Neural cell (in vitro differentiated cells): ENCODE data around the gene CUL4B. TPM values are rescaled to one million over a fixed set of nuclear protein-coding genes. Genes with fewer than 3 reads are reported as not detected.

Source experiments
- H2AFZ ChIP-seq: fragments of 200-600, 300-800 bp; sonication (generic), shearing (Covaris generic); 2 replicates; pipeline ENCODE4 v1.6.0; 2014; ENCODE audit warnings: low read depth, mild to moderate bottlenecking, antibody characterized with exemption, low read length, moderate library complexity
- H3F3A ChIP-seq: fragments of 200-600 bp; shearing (Covaris generic); 2 replicates; pipeline ENCODE4 v1.6.1; 2016; ENCODE audit warnings: mild to moderate bottlenecking, moderate library complexity, mixed read lengths, antibody characterized with exemption, low read length; ENCODE audit not compliant: insufficient read depth, poor library complexity, severe bottlenecking
- H3K27ac ChIP-seq: fragments of 200-600, 300-800 bp; sonication (generic), shearing (Covaris generic); 2 replicates; pipeline ENCODE4 v1.5.1; 2014; ENCODE audit warnings: mild to moderate bottlenecking, low read length, moderate library complexity
- H3K27me3 ChIP-seq: fragments of 300-800, 200-600 bp; sonication (generic), shearing (Covaris generic); 2 replicates; pipeline ENCODE4 v1.6.0; 2014; ENCODE audit warnings: mild to moderate bottlenecking, low read depth, low read length, moderate library complexity; ENCODE audit not compliant: insufficient read depth
- H3K36me3 ChIP-seq: fragments of 300-800, 200-600 bp; sonication (generic), shearing (Covaris generic); 2 replicates; pipeline ENCODE4 v1.5.1; 2014; ENCODE audit warnings: mild to moderate bottlenecking, antibody characterized with exemption, low read length, moderate library complexity; ENCODE audit not compliant: insufficient read depth
- H3K4me2 ChIP-seq: fragments of 300-800, 200-600 bp; sonication (generic), shearing (Covaris generic); 2 replicates; pipeline ENCODE4 v1.6.0; 2014; ENCODE audit warnings: mild to moderate bottlenecking, low read length
- H3K4me3 ChIP-seq: fragments of 300-800, 200-600 bp; sonication (generic), shearing (Covaris generic); 2 replicates; pipeline ENCODE4 v1.5.1; 2014; ENCODE audit warnings: mild to moderate bottlenecking, low read length, moderate library complexity
- H3K79me2 ChIP-seq: fragments of 200-600 bp; shearing (Covaris generic); replicated peaks from 2 replicates; pipeline ENCODE4 v1.6.0; 2014; ENCODE audit warnings: mild to moderate bottlenecking, low read length, moderate library complexity; ENCODE audit not compliant: insufficient read depth
- H3K9ac ChIP-seq: fragments of 300-800, 200-600 bp; sonication (generic), shearing (Covaris generic); 2 replicates; pipeline ENCODE4 v1.6.1; 2016; ENCODE audit warnings: mild to moderate bottlenecking, low read length, mixed read lengths
- H3K9me2 ChIP-seq: fragments of 200-600 bp; shearing (Covaris generic); 2 replicates; pipeline ENCODE4 v1.6.1; 2016; ENCODE audit warnings: mild to moderate bottlenecking, low read length, mixed read lengths; ENCODE audit not compliant: insufficient read depth
- H3K9me3 ChIP-seq: fragments of 200-600, 300-800 bp; sonication (generic), shearing (Covaris generic); 2 replicates; pipeline ENCODE4 v1.6.1; 2016; ENCODE audit warnings: mild to moderate bottlenecking, mixed run types, low read length, moderate library complexity, mixed read lengths
- H4K20me1 ChIP-seq: fragments of 200-600 bp; shearing (Covaris generic); 2 replicates; pipeline ENCODE4 v1.6.1; 2016; ENCODE audit warnings: mild to moderate bottlenecking, mixed run types; ENCODE audit not compliant: insufficient read depth
- CTCF ChIP-seq: fragments of 450-650 bp; IDR thresholded peaks from 2 replicates; pipeline ENCODE4 v1.5.1; 2014; ENCODE audit warnings: antibody characterized with exemption, mild to moderate bottlenecking, moderate library complexity; ENCODE audit not compliant: poor library complexity, severe bottlenecking
- EP300 ChIP-seq: fragments of 450-650 bp; conservative IDR thresholded peaks from 2 replicates; pipeline ENCODE4 v1.6.1; 2014; ENCODE audit warnings: antibody characterized with exemption, mild to moderate bottlenecking, moderate library complexity; ENCODE audit not compliant: poor library complexity, severe bottlenecking
- EZH2 ChIP-seq: fragments of 200-600, 300-800 bp; shearing (Covaris generic), sonication (generic); IDR thresholded peaks from 2 replicates; pipeline ENCODE4 v1.6.1; 2014; ENCODE audit warnings: antibody characterized with exemption, low read length, borderline replicate concordance, mild to moderate bottlenecking; ENCODE audit not compliant: insufficient read depth, poor library complexity, severe bottlenecking
- MXI1 ChIP-seq: fragments of 450-650 bp; conservative IDR thresholded peaks from 2 replicates; pipeline ENCODE4 v1.6.1; 2014; ENCODE audit warnings: antibody characterized with exemption, mild to moderate bottlenecking; ENCODE audit not compliant: poor library complexity, severe bottlenecking
- POLR2AphosphoS5 ChIP-seq: IDR thresholded peaks from 2 replicates; pipeline ENCODE4 v1.6.1; 2012
- RAD21 ChIP-seq: fragments of 450-650 bp; conservative IDR thresholded peaks from 2 replicates; pipeline ENCODE4 v1.6.1; 2014; ENCODE audit warnings: antibody characterized with exemption, mild to moderate bottlenecking, moderate library complexity
- SMC3 ChIP-seq: fragments of 450-650 bp; conservative IDR thresholded peaks from 2 replicates; pipeline ENCODE4 v1.6.1; 2014; ENCODE audit warnings: antibody characterized with exemption, mild to moderate bottlenecking, moderate library complexity; ENCODE audit not compliant: poor library complexity
- TAF1 ChIP-seq: IDR thresholded peaks from 2 replicates; pipeline ENCODE4 v1.6.1; 2012; ENCODE audit warnings: low read depth
- polyA plus RNA-seq: library from polyadenylated mRNA; depleted of rRNA; stranded (reverse); fragments of >200 nt; gene quantifications from 2 replicates; pipeline ENCODE4 v1.2.3, GENCODE V29; 2014
- TF ChIP-seq, protein P1 (sequence below): IDR thresholded peaks from 2 replicates; pipeline ENCODE4 v1.6.1; 2012; ENCODE audit warnings: borderline replicate concordance

Gene CUL4B
- polyA plus RNA-seq, 1 donor from 2014 or later, result 82.7 TPM

DNA sequence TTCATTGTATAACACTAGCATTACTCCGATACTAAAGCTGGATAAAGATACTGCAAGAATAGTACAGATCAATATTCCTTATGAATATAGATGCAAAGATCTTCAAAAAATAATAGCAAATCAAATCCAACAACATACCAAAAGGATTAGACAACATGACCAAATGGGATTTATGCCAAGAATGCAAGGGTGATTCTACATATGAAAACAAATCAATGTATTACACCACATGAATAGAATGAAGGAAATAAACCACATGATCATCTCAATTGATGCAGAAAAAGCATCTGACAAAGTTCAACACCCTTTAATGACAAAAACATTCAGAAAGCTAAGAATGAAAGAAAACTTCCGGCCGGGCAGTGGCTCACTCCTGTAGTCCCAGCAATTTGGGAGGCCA lies 42.8 kb downstream of the CUL4B start:
- Histone ChIP-seq H3K27me3 (no peaks in the 10 kb centered on the region), H3K36me3 (no peaks in the 10 kb centered on the region), H3K27ac (no peak overlapping the region), H3K79me2 (no peaks in the 10 kb centered on the region), H3K4me2 (no peak overlapping the region), H3K9ac (no peak overlapping the region), H3F3A (no peaks in the 10 kb centered on the region), H3K9me2 (no peaks in the 10 kb centered on the region), H4K20me1 (no peaks in the 10 kb centered on the region), H3K9me3 (no peaks in the 10 kb centered on the region), H3K4me3 (no peak overlapping the region), H2AFZ (no peak overlapping the region)
- TF ChIP-seq SMC3 (no peak), EZH2 (no peak), CTCF (no peak), RAD21 (no peak), TAF1 (no peak), EP300 (no peak), MXI1 (no peak), POLR2AphosphoS5 (no peak)
- TF ChIP-seq, protein P1, sequence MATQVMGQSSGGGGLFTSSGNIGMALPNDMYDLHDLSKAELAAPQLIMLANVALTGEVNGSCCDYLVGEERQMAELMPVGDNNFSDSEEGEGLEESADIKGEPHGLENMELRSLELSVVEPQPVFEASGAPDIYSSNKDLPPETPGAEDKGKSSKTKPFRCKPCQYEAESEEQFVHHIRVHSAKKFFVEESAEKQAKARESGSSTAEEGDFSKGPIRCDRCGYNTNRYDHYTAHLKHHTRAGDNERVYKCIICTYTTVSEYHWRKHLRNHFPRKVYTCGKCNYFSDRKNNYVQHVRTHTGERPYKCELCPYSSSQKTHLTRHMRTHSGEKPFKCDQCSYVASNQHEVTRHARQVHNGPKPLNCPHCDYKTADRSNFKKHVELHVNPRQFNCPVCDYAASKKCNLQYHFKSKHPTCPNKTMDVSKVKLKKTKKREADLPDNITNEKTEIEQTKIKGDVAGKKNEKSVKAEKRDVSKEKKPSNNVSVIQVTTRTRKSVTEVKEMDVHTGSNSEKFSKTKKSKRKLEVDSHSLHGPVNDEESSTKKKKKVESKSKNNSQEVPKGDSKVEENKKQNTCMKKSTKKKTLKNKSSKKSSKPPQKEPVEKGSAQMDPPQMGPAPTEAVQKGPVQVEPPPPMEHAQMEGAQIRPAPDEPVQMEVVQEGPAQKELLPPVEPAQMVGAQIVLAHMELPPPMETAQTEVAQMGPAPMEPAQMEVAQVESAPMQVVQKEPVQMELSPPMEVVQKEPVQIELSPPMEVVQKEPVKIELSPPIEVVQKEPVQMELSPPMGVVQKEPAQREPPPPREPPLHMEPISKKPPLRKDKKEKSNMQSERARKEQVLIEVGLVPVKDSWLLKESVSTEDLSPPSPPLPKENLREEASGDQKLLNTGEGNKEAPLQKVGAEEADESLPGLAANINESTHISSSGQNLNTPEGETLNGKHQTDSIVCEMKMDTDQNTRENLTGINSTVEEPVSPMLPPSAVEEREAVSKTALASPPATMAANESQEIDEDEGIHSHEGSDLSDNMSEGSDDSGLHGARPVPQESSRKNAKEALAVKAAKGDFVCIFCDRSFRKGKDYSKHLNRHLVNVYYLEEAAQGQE, result no peak

DNA sequence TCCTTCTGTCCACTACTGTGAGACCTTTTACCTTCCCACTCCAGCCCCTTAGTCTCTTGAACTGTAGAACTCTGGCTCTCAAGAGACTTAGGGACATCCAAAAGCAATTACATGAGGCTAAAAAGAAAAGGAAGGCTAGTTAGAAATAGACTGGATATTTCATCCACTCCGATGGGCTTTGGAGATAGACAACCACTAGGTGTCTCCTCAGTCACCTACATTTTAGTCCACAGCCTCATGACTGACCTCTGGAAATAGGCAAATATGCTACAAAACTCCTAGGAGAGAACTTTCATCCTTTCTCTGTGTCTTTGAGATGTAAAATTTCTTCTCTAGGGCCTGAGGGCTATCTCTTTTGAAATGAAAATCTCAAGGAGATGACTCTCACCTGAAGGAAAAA lies 46.5 kb downstream of the CUL4B start:
- Histone ChIP-seq H3K4me2 (no peak overlapping the region), H4K20me1 (no peaks in the 10 kb centered on the region), H3K36me3 (no peaks in the 10 kb centered on the region), H3K9me2 (no peaks in the 10 kb centered on the region), H3K79me2 (no peaks in the 10 kb centered on the region), H3K9me3 (no peaks in the 10 kb centered on the region), H3K4me3 (no peak overlapping the region), H3K27me3 (no peaks in the 10 kb centered on the region), H3F3A (no peaks in the 10 kb centered on the region), H3K9ac (no peak overlapping the region), H3K27ac (no peak overlapping the region), H2AFZ (no peak overlapping the region)
- TF ChIP-seq, protein P1, result no peak
- TF ChIP-seq MXI1, result no peak
- TF ChIP-seq CTCF, result no peak
- no peak for TF ChIP-seq POLR2AphosphoS5
- TF ChIP-seq TAF1, result no peak
- TF ChIP-seq EZH2, result no peak
- no peak for TF ChIP-seq RAD21
- TF ChIP-seq EP300, result no peak
- no peak for TF ChIP-seq SMC3
